Cardiac septum (tissue), 1 donor: ENCODE results near the gene KNSTRN. TPM values are rescaled to one million over a fixed set of nuclear protein-coding genes. Genes with fewer than 3 reads are reported as not detected.

Experiments used
- DNase-seq: peaks from one replicate; pipeline ENCODE4 v3.0.0-alpha.2; 2020; ENCODE audit warnings: low spot score
- intact Hi-C: fragments of 100-400 bp; cut with DNase I; formaldehyde crosslinking; loops from one replicate; pipeline ENCODE4 v1.14.0; 2022
- total RNA-seq: library from RNA; stranded (reverse); fragmentation: NEBNext Ultra II Directional; extraction: Animal tissue kit (Norgen Biotek cat#: 25700); gene quantifications from one replicate; pipeline ENCODE4 v1.2.1, GENCODE V29; 2021
- donor health status: DM: no; HTN: no; CAD: no.

KNSTRN gene
- total RNA-seq, 1 donor from 2014 or later = 7.5 TPM

- intact Hi-C loops = no loop called here
- DNase-seq = peak; percentile 90
Observed at GRCh38 chr15:40344631-40345120, 37.8 kb upstream of the KNSTRN start.

GRCh38 chr15:40345225-40345866, 37.2 kb upstream of the KNSTRN start:
- intact Hi-C loops = no loop called here
- no peak for DNase-seq

- intact Hi-C loops = no loop called here
- no peak for DNase-seq
Observed at GRCh38 chr15:40345867-40346578, 36.5 kb upstream of the KNSTRN start.

- intact Hi-C loops = no loop called here
Observed at GRCh38 chr15:40346579-40347558, 35.7 kb upstream of the KNSTRN start.

GRCh38 chr15:40347559-40348473, 34.7 kb upstream of the KNSTRN start:
- no peak for DNase-seq
- intact Hi-C loops = no loop called here

More at GRCh38 chr15:40346579-40347558, 35.7 kb upstream of the KNSTRN start:
- no peak for DNase-seq

- intact Hi-C loops = no loop called here
- no peak for DNase-seq
Observed at GRCh38 chr15:40348474-40348870, 34.0 kb upstream of the KNSTRN start.

GRCh38 chr15:40349163-40349562, 33.4 kb upstream of the KNSTRN start:
- DNase-seq = no peak
- intact Hi-C loops = no loop called here

- DNase-seq = no peak
- intact Hi-C loops = no loop called here
Observed at GRCh38 chr15:40352281-40352901, 30.1 kb upstream of the KNSTRN start.

GRCh38 chr15:40353697-40354096, 28.8 kb upstream of the KNSTRN start:
- DNase-seq = no peak
- intact Hi-C loops = no loop called here

- no peak for DNase-seq
Observed at GRCh38 chr15:40354408-40355171, 27.9 kb upstream of the KNSTRN start.

GRCh38 chr15:40355976-40356585, 26.4 kb upstream of the KNSTRN start:
- intact Hi-C loops = loop anchor here (5.0 kb wide), 1 partner anchor 74 kb away; the partner anchor contains the start of gene ANKRD63
- DNase-seq = no peak

More at GRCh38 chr15:40354408-40355171, 27.9 kb upstream of the KNSTRN start:
- intact Hi-C loops = loop anchor here (5.0 kb wide), 1 partner anchor 72 kb away; the partner anchor contains the start of gene ANKRD63

GRCh38 chr15:40357246-40357645, 25.3 kb upstream of the KNSTRN start:
- intact Hi-C loops = loop anchor here (5.0 kb wide), 1 partner anchor 75 kb away; the partner anchor contains the start of gene ANKRD63
- DNase-seq = no peak

GRCh38 chr15:40357723-40358470, 24.6 kb upstream of the KNSTRN start, which contains the start of gene DISP2:
Gene DISP2, plus strand, starts transcription at chr15:40358219. Its CDS starts 103 bp downstream, at chr15:40358322.
- intact Hi-C loops = loop anchor here (5.0 kb wide), 1 partner anchor 76 kb away; the partner anchor contains the start of gene ANKRD63
- peak; percentile 95 for DNase-seq

- no peak for DNase-seq
- intact Hi-C loops = loop anchor here (5.0 kb wide), 1 partner anchor 76 kb away; the partner anchor contains the start of gene ANKRD63
Observed at GRCh38 chr15:40358471-40359353, 23.8 kb upstream of the KNSTRN start.

GRCh38 chr15:40360015-40360414, 22.5 kb upstream of the KNSTRN start:
- DNase-seq = no peak
- intact Hi-C loops = no loop called here
